G401.6 (cell line): ENCODE measurements around the gene SNAPC4.
"Not testable (repeated sequence)": the region's sequence is repeated elsewhere in the genome, so short reads cannot be mapped to it uniquely, and the experiment has no call there.

Experiments used
- FAIRE-seq: peaks from 2 replicates; lab custom pipeline; 2012; peaks lifted over from hg19 to GRCh38; lab: Jason Lieb, UNC

Gene SNAPC4

DNA sequence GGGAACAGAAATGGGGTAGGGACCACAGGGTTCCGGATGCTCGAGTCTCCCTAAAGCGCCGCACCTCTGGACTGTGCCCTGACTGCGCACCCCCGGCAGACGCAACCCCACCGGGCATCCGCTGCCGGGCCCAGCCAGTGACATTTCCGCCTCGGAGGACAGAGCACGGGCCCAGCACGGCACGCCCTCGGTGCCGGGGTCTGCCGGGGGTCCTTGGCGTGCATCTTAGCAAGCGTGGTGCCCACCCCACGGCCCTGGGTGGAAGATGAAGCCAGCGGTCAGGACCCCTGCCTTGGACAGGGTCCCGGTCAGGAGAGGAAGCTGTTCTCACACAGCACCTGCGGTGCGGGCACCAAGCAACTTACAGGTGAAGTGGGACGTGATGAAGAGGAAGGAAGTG, 32.6 kb upstream of the SNAPC4 start:
- no peak for FAIRE-seq

DNA sequence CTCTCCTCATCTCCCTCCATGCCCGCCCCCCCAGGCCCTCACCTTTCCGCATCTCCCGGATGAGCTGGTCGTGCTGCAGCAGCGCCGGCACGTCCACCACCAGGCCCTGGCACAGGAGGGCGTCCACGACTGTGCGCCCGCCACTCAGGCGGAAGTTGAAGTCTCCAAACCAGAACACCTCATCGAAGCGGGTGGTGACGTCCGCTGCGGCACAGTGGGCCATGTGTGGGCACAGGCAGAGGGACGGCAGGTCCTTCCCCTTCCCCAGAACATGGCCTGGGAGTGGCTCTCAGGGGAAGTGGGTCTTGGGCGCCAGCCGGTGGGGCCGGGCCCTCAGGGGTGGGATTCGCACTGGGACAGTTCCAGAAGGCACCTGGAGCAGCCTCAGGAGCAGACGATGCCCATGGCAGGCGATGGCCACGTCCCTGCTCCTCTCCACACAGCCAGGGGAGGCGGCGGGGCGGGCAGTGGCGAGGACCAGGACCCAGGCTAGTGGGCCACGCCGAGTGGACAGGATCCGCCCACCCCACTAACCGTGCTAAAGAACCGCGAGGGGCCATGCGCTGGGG, 31.9 kb upstream of the SNAPC4 start:
- FAIRE-seq, result no peak

DNA sequence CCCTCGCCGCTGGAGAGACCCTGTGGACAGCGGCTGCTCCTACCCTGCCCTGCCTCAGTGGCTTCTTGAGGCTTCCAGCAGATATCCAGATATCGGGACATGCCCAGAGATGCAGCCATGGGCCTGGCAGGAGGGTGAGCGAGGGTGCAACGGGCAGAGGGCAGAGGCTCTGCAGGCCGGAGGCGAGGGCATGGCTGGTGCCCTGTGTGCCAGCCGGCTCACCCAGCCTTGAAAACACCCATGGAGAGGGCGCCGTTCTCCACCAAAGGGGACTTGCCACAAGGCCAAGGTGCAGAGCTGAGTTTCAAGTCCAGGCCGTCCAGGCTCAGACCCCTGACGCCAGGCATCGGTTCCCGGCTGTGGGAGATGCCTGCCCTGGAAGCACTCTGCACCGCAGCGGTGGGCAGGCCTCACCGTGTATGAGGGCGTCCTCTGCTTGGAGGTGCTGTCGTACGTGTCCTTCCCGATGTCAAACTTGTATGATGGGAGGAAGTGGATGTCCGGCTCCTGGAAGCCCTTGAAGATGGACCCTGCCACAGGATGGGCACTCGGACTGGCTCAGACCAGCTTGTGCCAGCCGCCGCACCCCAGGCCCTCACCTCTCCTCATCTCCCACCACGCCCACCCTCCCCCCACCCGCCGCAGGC, 30.7 kb upstream of the SNAPC4 start:
- no peak for FAIRE-seq

DNA sequence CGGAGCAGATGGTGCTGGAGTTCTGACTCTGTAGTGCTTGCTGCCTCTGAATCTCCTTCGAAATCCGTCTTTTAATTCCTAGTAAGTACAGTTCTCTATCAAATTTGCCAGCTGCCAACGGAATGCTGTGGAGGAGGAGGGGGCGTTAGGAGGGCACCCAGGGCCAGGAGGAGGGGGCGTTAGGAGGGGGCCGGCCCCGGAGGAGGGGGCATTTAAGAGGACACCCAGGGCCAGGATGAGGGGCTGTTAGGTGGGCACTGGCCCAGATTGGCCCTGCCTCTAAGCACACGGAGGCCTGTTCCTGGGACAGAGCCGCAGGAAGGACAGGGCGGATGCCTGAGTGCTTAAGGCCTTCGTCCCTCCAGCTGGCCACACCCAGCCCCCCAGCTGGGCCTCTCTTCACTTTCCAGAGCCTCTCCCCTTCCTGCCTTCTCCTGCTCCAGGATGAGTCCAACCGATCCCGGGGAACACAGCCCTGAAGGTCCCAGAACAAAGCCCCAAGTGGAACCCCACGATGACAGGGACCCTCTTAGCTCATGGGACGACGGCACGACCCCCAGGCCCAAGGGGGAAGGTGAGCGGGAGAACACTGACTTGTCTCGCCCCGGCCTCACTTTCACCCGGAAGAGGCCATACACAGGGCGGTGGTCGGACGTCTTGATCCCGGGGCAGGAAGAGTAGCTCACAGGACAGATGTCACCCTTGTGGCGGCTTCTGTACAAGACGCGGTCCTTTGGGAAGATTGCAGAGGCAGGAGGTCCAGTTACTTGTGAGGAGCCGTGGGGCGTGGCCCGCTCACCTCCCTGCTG, 29.9 kb upstream of the SNAPC4 start:
- no peak for FAIRE-seq

DNA sequence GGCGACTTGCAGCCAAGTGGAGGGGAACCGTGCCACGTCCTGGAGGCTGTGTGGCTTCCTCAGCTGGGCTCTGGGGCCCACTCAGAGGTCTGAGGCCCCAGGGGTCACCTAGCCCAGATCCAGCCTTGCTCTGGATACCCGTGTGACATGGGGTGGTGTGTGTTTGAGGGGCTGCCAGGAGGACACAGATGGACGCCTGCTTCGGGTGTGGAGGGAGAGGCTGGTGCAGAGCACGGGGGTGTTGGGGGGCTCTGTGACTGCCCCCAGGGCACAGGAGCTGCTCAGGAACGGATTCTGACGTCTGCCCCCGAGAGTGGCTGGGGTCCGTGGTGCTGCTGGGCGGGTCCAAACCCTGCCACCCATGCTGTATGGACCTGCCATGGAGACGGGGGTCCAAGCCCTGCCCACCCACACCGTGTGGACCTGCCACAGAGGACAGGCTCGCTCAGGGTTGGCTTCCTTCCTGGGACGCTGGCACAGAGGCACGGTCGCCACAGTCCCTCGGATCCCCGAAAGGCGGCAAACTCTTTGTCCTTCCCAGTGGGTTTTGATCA, 29.2 kb upstream of the SNAPC4 start:
- FAIRE-seq, result no peak

DNA sequence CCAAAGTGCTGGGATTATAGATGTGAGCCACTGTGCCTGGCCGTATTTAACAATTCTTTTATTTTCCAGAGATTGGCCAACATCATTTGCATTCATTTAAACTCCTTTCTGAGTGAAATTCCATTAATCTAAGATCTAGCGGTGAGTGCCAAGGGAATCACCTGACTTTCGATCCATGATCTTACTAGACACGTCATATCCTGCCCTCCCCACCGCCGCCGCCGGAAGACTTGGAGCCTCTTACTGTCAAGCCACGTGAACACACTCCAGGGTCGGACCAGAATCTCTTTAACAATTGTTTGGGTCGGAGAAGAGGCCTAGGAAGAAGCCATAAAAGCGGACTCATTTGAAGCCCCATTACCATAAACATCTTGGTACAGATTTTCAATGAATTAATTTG, 26.8 kb upstream of the SNAPC4 start:
- FAIRE-seq, result no peak

DNA sequence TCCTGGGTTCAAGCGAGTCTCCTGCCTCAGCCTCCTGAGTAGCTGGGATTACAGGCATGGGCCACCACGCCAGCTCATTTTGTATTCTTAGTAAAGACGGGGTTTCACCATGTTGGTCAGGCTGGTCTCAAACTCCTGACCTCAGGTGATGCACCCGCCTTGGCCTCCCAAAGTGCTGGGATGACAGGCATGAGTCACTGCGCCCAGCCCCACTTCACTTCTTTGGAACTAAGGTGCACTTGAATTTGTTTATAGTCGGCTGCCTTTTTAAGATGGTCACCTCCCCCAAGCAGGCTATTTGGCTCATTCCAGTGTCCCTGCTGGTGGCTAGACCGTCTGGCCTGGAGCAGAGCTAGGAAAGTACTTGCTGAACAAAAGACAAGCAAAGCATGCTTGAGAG, 25.4 kb upstream of the SNAPC4 start:
- not testable (repeated sequence) for FAIRE-seq

DNA sequence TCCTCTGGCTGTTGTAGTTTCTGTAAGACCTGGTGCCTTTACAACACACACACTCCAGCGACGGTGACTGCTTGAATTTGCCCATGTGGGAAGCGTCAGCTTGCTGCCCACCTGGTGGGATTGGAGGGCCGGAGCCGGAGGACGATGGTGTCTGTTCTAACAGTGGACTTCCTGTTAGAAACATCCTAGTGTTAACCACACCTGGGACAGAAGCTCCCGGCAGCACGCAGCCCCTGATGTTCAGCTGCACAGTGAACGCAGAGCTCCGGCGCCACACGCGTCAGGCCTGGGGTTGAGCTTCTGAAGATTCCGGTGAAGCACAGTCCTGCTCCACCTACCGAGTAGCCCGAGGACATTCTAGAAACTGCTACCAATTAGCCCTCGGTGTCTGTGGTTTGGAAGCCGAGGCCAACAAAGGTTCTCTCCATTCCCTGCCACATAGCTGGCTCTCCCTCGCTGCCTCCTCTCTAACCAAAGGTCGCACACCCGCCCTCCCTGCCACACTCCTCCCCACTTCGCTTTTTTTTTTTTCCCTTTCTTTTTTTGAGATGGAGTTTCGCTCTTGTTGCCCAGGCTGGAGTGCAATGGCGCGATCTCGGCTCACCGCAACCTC, 24.9 kb upstream of the SNAPC4 start:
- FAIRE-seq, result no peak

DNA sequence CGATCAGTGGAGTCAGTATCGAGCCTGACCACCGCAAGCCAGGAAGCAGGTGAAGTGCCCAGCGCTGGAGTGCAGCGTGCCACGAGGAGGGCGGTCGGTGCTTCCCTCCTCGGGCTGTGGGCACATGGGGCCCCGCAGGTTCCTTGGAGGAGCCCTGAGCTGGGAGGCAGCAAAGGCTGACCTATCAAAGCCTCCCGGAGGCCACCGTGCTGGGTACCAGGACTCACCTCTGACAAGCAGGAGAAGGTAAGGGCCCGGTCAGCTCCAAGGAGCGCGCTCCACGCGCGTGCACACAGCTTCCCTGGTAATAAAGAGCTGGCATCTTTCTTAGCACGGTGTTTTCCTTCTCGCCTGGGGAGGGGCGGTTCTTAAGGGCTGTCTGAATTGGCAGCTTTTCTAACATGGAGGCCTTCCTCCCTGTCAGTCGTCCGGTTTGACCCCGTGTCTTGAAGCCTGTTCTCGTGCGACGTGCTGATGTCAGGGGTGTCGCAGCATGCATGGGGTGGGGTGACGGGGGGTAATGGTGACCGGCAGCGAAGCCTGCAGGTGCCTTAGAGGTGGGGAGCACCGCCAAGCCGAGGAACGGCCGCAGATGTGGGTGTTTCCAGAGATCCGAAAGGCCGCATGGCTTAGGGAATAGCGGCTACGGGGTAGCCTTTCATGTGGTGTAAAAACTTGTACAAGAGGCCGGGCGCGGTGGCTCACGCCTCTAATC, 23.6 kb upstream of the SNAPC4 start:
- FAIRE-seq, result no peak

DNA sequence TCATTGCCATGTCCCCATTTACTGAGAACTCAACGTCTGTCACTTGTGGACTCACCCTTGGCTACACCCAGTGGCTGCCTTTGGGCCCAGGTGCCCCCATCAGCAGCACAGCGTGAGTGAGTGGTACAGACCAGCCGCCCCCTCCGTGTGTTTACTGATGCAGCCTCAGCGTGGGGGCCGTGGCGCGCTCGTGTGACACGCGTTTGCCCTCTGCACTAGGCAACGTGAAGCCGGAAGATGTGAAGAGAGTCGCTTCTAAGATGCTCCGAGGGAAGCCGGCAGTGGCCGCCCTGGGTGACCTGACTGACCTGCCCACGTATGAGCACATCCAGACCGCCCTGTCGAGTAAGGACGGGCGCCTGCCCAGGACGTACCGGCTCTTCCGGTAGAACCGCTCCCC, 22.9 kb upstream of the SNAPC4 start:
- no peak for FAIRE-seq

DNA sequence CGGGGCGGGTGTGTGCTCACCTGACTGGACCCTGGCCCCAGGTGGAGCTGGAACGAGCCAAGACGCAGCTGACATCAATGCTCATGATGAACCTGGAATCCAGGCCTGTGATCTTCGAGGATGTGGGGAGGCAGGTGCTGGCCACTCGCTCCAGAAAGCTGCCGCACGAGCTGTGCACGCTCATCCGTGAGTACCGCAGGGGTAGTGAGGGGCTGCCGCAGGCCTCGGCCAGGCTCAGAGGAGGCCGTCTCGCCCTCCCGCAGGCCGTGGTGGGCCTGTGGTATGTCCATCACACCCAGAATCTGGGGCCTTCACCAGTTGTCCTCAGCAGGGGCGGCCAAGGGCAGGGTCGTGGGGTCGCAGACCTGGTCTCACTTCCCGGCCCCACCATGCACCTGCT, 21.8 kb upstream of the SNAPC4 start:
- FAIRE-seq, result no peak

DNA sequence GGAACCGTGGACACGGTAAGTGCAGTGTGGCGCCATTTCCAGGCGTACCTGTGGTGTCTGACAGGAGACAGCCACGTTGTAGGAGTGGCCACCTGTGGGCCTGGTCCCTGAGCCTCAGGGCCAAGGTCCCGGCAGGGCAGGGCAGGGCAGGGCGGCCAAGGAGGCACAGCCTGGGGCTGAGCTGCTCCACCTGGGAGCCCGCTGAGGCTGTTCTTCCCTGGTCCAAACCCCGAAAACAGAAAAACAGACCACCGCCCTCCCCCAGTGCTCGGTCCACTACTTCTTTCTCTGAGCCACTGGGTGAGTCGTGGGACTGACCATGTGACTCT, 19.1 kb upstream of the SNAPC4 start:
- no peak for FAIRE-seq

DNA sequence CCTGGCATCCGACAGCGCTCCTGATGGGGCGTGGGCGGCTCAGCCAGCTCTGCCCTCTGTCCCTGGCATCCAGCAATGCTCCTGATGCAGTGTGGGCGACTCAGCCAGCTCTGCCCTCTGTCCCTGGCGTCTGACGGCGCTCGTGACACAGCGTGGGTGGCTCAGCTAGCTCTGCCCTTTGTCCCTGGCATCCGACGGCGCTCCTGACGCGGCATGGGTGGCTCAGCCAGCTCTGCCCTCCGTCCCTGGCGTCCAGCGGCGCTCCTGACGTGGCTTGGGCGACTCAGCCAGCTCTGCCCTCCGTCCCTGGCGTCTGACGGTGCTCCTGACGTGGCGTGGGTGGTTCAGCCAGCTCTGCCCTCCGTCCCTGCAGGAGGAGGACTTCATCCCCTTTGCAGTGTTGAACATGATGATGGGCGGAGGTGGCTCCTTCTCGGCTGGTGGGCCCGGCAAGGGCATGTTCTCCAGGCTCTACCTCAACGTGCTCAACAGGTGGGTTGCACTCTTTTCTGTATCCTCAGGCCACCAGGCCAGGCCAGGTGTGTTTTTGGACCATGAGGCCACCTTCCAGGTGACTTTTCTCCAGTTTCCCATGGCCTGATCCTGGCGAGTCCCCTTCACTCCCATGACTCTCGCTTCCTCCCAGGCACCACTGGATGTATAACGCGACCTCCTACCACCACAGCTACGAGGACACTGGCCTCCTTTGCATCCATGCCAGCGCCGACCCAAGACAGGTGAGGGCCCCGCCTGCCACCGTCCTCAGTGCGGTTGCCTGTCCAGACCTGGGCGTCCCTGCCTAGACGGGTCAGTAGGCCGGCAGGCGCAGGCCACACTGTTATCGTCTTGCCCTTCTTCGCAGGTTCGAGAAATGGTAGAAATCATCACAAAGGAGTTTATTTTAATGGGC, 18.5 kb upstream of the SNAPC4 start:
- no peak for FAIRE-seq

DNA sequence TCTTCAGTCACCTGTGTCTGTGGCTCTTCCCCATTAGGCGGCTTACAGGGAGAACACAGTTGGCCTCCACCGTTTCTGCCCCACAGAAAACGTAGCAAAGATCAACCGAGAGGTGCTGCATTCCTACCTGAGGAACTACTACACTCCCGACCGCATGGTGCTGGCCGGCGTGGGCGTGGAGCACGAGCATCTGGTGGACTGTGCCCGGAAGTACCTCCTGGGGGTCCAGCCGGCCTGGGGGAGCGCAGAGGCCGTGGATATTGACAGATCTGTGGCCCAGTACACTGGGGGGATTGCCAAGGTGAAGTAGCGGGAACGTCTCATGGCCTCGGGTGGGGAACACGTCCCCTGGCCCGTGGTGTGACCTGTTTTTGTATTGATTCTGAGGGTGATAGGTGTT, 16.9 kb upstream of the SNAPC4 start:
- no peak for FAIRE-seq

DNA sequence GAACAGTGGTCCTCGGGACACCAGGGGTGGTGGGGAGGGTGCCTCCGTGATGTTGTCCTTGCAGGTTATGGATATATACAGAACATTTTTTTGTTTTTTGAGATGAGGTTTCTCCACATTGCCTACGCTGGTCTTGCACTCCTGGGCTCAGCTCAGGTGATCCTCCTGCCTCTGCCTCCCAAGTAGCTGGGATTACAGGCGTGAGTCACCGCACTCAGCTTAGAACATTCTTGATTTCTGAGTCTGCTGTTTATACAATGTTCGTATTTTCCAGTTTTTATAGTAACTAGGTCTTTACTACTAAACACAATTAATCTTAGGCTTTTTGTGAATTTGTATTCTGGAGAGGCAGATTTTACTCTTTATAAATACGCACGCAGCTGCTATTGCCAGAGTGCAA, 16.5 kb upstream of the SNAPC4 start:
- FAIRE-seq, result no peak

DNA sequence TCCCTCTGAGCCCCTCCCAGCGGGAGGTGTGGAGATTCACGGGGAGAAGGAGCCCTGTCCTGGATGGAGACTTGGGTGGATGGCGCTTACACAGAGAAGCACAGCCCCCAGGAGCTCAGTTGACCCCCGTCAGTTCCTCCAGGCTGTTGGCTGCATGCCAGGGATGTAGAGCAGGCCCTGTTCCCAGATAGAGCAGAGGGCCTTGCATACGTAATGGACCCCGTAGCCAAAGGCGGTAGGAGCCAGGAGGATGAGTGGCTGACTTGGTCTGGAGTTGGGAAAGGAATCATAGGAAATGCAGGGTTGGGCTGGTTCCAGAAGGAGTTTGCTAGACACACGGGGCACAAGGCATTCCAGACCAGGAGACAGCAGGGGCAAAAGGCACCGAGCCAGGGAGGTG, 13.0 kb upstream of the SNAPC4 start:
- no peak for FAIRE-seq

DNA sequence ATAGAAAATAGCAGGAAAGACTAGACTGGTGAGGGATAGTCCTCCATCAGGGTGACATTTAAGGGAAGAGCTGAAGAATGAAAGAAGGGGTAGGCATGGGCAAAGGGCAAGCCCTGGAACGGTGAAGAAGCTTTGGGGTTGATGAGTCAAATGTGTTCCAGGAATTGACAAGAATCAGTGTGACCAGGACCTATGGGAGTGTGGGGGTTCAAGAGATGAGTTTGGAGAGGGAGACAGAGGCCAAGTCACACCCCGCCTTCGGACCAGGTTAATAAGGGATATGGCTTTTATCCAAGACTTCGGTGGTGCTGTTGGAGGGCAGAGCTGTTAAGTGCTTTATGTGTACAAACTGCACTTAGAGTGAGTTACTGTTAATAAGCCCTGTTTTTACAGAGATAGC, 11.4 kb upstream of the SNAPC4 start:
- no peak for FAIRE-seq

DNA sequence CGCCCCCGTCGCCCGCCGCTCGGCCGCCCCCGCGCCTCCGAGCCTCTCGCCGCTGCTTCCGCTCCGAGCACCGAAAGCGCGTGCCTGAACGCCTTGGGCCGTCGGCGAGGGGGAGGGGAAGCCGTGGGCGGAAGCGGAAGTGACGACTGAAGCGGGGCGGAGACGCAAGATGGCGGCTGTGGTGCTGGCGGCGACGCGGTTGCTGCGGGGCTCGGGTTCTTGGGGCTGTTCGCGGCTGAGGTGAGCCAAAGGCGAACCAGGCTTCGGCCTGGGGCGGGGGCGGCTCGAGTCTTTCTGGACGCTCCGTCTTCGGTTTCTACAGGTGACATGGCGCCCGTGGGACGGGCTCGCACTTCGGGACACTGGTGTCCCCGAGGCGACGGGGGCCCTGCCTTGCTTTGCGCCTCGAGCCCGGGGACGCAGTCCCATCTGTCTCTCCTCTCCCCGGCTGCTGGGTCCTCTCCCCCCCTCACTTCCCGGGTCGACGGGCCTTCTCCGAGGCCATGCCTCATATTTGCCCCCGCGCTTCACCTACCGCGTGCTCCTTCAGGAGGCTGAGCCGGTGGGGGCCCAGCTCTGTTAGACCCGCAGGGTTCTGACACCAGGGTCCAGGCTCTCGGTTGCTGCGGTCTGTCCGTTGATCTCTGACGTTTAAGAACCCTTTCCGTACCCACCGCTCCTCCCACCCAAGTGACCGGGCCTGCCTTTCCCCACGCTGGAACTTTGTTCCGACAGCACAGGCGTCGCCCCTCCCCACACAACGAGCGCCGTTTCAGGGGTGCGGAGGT, 10.7 kb upstream of the SNAPC4 start, which contains the start of the genes ENTR1 and PMPCA:
Gene ENTR1 (minus strand): TSS at position 115 of the 788 bp plus-strand sequence. CDS start 217 bp downstream, outside the sequence.
Gene PMPCA (plus strand): TSS at position 159 of the 788 bp plus-strand sequence. CDS start 11 bp downstream, at position 170.
- no peak for FAIRE-seq

DNA sequence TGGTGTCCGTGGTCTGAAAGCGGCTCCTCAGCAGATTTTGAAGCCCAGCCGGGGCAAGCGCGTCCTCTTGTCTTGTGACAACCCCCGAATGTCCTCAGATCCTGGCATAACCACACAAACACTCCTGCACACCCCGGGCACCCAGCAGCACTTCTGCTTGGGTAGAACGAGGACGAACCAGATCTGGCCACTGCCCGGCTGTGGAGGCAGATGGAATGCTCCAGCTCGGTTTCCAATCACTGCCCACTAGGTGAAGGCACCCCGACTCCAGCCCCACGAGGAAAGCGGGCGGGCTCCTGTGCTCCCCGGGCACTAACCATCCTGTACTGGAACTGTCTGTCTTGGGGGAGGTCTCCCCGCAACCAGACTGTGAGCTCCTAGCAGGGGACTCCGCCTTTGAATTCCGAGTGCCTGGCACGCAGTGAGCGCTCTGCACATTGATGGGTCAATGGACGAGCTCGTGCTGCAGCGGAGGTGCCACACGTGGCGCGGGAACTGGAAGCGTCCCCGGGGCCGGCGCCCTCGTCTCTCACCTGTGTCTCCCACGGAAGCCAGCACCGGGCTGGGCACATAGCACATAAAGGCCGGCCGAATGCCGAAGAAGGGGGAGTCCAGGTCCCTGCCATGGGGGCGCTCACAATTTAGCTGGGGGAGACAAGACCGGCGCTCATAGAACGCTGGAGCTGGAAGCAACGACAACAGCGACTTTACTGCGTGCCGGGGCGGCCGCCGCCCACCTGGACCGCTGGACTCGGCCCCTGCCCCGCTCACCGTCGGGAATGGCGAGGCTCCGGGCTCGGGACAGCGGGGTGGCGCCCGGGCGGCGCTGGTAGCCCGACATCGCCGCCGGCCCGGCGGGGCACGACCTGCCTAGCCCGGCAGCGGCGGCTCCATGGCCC, 9.8 kb upstream of the SNAPC4 start:
- FAIRE-seq, result no peak
